ENCODE data around the gene DNAH1. TPM values are rescaled to one million over a fixed set of nuclear protein-coding genes. Genes with fewer than 3 reads are reported as not detected.
A peak's percentile ranks its signal among the peaks of the same experiment; 100 is the strongest.

The DNAH1 gene
- total and polyA plus RNA-seq, 2 of the 13 experiments (the other 11 are each of a cell fraction or from before 2014, with no cell fraction given) = 0.64 to 3.5 TPM

DNA sequence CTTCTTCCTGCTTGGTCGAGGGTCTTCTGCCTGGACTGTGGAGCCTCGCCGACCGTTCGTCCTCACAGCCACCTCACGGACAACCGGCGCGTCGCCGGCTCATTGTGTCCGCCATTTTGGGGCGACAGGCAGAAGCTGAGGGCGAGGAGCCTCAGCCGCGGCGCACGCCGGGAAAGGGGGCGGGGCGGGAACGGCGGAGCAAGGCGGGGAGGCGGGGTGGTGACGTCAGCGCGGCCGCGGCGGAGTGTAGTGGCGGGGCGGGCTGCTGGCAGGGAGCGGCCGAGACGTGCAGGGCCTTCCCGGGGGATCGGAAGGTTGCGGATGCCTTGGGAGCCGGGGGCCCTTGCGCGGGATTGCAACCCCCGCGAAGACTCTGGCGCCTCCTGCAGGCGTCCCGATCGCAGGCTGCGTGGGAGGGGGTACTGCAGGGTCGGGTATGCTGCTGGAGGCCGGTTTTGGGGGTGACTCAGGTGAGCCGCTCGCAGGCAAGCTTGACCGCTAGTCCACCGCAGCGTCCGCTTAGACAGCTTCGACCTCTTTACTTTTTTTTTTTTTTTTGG is 37.5 kb upstream of the DNAH1 start, which contains the start of gene WDR82 (continued):
- TF ChIP-seq, protein P1, sequence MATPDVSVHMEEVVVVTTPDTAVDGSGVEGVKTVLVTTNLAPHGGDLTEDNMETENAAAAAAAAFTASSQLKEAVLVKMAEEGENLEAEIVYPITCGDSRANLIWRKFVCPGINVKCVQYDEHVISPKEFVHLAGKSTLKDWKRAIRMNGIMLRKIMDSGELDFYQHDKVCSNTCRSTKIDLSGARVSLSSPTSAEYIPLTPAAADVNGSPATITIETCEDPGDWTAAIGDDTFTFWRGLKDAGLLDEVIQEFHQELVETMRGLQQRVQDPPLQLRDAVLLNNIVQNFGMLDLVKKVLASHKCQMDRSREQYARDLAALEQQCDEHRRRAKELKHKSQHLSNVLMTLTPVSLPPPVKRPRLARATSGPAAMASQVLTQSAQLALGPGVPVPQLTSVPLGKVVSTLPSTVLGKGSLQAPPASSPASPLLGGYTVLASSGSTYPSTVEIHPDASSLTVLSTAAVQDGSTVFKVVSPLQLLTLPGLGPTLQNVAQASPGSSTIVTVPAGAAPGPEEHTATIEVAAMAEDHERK (CRISPR knock-in tag; IDR thresholded peaks at IDR 0.05; ENCODE audit: low read depth) = peak; percentile 58; the same call in 1 of the 2 replicates
- TF ChIP-seq PPARG (CRISPR knock-in tag; conservative IDR thresholded peaks at IDR 0.05) = no peak
- TF ChIP-seq REL (CRISPR knock-in tag; conservative IDR thresholded peaks at IDR 0.05) = no peak
- no peak for TF ChIP-seq CHD2 (IDR thresholded peaks at IDR 0.05; ENCODE audit: low read depth, low read length)
- peak; percentile 43 for TF ChIP-seq ZNF564 (CRISPR knock-in tag; IDR thresholded peaks at IDR 0.05)
- no peak for TF ChIP-seq HDAC1 (CRISPR knock-in tag; IDR thresholded peaks at IDR 0.05)
- no peak for TF ChIP-seq ZNF17 (CRISPR knock-in tag; IDR thresholded peaks at IDR 0.05)
- TF ChIP-seq ZBTB20 (CRISPR knock-in tag; IDR thresholded peaks at IDR 0.05; ENCODE audit: borderline replicate concordance, low read depth) = peak; percentile 68; the same call in 1 of the 2 replicates
- no peak for TF ChIP-seq AGO1 (IDR thresholded peaks at IDR 0.05; ENCODE audit: low read depth, low read length, poor library complexity, severe bottlenecking)
- TF ChIP-seq TSC22D2 (CRISPR knock-in tag; IDR thresholded peaks at IDR 0.05; ENCODE audit: borderline replicate concordance) = no peak
- no peak; the same call in 1 of the 2 replicates for TF ChIP-seq ZNF280B (CRISPR knock-in tag; IDR thresholded peaks at IDR 0.05; ENCODE audit: borderline replicate concordance)
- peak; percentile 43; the same call in 1 of the 2 replicates for TF ChIP-seq KAT8 (CRISPR knock-in tag; IDR thresholded peaks at IDR 0.05)
- no peak for TF ChIP-seq ATF5 (CRISPR knock-in tag; IDR thresholded peaks at IDR 0.05; ENCODE audit: low read depth)
- TF ChIP-seq, protein P2, sequence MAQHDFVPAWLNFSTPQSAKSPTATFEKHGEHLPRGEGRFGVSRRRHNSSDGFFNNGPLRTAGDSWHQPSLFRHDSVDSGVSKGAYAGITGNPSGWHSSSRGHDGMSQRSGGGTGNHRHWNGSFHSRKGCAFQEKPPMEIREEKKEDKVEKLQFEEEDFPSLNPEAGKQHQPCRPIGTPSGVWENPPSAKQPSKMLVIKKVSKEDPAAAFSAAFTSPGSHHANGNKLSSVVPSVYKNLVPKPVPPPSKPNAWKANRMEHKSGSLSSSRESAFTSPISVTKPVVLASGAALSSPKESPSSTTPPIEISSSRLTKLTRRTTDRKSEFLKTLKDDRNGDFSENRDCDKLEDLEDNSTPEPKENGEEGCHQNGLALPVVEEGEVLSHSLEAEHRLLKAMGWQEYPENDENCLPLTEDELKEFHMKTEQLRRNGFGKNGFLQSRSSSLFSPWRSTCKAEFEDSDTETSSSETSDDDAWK (CRISPR knock-in tag; IDR thresholded peaks at IDR 0.05) = no peak
- no peak for TF ChIP-seq ZUFSP (CRISPR knock-in tag; IDR thresholded peaks at IDR 0.05; ENCODE audit: borderline replicate concordance)
- TF ChIP-seq FOXP1 (IDR thresholded peaks at IDR 0.05) = no peak
- TF ChIP-seq FOXP1 (CRISPR knock-in tag; IDR thresholded peaks at IDR 0.05) = no peak
- TF ChIP-seq KAT7 (CRISPR knock-in tag; IDR thresholded peaks at IDR 0.05; ENCODE audit: borderline replicate concordance) = peak; percentile 83; the same call in 1 of the 2 replicates
- no peak for TF ChIP-seq ZNF672 (CRISPR knock-in tag; IDR thresholded peaks at IDR 0.05)
- no peak; the same call in 1 of the 2 replicates for TF ChIP-seq MAF1 (CRISPR knock-in tag; IDR thresholded peaks at IDR 0.05; ENCODE audit: borderline replicate concordance)
- TF ChIP-seq HMG20B (CRISPR knock-in tag; conservative IDR thresholded peaks at IDR 0.05) = no peak
- TF ChIP-seq, protein P3, sequence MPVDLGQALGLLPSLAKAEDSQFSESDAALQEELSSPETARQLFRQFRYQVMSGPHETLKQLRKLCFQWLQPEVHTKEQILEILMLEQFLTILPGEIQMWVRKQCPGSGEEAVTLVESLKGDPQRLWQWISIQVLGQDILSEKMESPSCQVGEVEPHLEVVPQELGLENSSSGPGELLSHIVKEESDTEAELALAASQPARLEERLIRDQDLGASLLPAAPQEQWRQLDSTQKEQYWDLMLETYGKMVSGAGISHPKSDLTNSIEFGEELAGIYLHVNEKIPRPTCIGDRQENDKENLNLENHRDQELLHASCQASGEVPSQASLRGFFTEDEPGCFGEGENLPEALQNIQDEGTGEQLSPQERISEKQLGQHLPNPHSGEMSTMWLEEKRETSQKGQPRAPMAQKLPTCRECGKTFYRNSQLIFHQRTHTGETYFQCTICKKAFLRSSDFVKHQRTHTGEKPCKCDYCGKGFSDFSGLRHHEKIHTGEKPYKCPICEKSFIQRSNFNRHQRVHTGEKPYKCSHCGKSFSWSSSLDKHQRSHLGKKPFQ (CRISPR knock-in tag; IDR thresholded peaks at IDR 0.05; ENCODE audit: insufficient replicate concordance) = peak; percentile 33
